Thyroid gland (tissue), 4 donors: Measurements from ENCODE around the gene VSTM2B.

ENCODE experiments used
- CTCF ChIP-seq, 6 experiments: fragments of 200-600 bp in 3 of 6; fragments of 450-650 bp in 3 of 6; sonication (generic) in 3 of 6; IDR thresholded peaks; one replicate each; pipeline ENCODE4 v1.5.1; 2016 to 2019; ENCODE audit warnings: antibody characterized with exemption in 6 of 6, mild to moderate bottlenecking in 2 of 6, inconsistent platforms in 1 of 6, moderate library complexity in 1 of 6
- POLR2A ChIP-seq, 2 donors: fragments of 450-650 bp; IDR thresholded peaks; one replicate each; pipeline ENCODE4 v1.6.1; 2017; ENCODE audit warnings: antibody characterized with exemption in 2 of 2, mild to moderate bottlenecking in 2 of 2, moderate library complexity in 1 of 2

DNA sequence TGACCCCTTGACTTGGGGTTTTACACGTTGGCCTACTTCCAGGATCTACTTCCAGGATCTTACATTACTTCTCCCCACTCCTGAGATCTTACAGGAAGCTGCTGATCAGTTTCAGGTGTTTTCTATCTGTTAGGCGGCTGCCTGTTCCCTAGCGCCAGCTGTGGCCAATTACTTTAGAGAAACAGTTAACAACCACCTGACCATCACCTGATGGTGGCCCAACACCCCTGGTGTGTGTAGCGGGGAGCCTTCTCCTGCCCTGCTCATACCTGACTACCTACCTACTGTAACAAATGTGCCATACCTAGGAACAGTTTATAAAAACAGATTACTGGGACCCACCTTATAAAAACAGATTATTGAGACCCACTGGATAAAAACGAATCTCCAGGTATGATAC lies 77.5 kb downstream of the VSTM2B start:
- TF ChIP-seq CTCF (IDR thresholded peaks at IDR 0.05): no peak
- TF ChIP-seq POLR2A (IDR thresholded peaks at IDR 0.05): no peak
